ENCODE measurements around the gene MALAT1. TPM values are rescaled to one million over a fixed set of nuclear protein-coding genes. Genes with fewer than 3 reads are reported as not detected.

The MALAT1 gene
- total and polyA plus RNA-seq, 2 experiments from 2014 or later, result 2,206 to 6,020 TPM

- TF ChIP-seq REST (IDR thresholded peaks at IDR 0.05; ENCODE audit: unreplicated experiment) (no peak), CREB1 (CRISPR knock-in tag; IDR thresholded peaks at IDR 0.05; ENCODE audit: low read depth) (no peak), ETS1 (IDR thresholded peaks at IDR 0.05) (no peak), EZH2phosphoT487 (IDR thresholded peaks at IDR 0.05; ENCODE audit: unreplicated experiment) (no peak), ZNF114 (CRISPR knock-in tag; IDR thresholded peaks at IDR 0.05) (no peak), EZH2 (IDR thresholded peaks at IDR 0.05; ENCODE audit: low read depth, unreplicated experiment) (no peak)
Measured at GRCh38 chr11:65489706-65490320, 9.0 kb upstream of the MALAT1 start (continued).

- H3K4me1 ChIP-seq (ENCODE audit: insufficient read depth), result peaks cover 71% of the 10 kb centered on the region
- H2AFZ ChIP-seq, result no peak overlapping the region
- 0 out of 2 replicates have a peak overlapping the region, but pooled peaks have one; percentile 54 for H3K4me2 ChIP-seq
Measured at GRCh38 chr11:65491163-65491465, 7.7 kb upstream of the MALAT1 start.

More at GRCh38 chr11:65491163-65491465, 7.7 kb upstream of the MALAT1 start:
- no peaks in the 10 kb centered on the region for H4K20me1 ChIP-seq (replicated peaks; ENCODE audit: insufficient read depth)
- TF ChIP-seq POLR2AphosphoS5 (IDR thresholded peaks at IDR 0.05; ENCODE audit: low read depth), result no peak
- no peak for TF ChIP-seq EZH2 (IDR thresholded peaks at IDR 0.05; ENCODE audit: low read depth, unreplicated experiment)
- TF ChIP-seq STAT1 (IDR thresholded peaks at IDR 0.05; ENCODE audit: unreplicated experiment), result no peak
- no peak for TF ChIP-seq NANOG (IDR thresholded peaks at IDR 0.05; ENCODE audit: borderline replicate concordance)
- no peak for TF ChIP-seq ZNF331 (CRISPR knock-in tag; IDR thresholded peaks at IDR 0.05; ENCODE audit: low read depth)
- no peak for TF ChIP-seq REST (IDR thresholded peaks at IDR 0.05; ENCODE audit: unreplicated experiment)
- no peak for TF ChIP-seq CTCF (conservative IDR thresholded peaks at IDR 0.05; ENCODE audit: low read depth in 2 of 2)
- Mint-ChIP-seq H3K4me1 (peaks cover 80% of the 10 kb centered on the region), H3K4me3 (no peak overlapping the region; the same call in 2 of the 3 replicates), H3K9me3 (no peaks in the 10 kb centered on the region; the same call in 2 of the 3 replicates), H3K36me3 (ENCODE audit: low read depth) (no peaks in the 10 kb centered on the region), H3K27me3 (ENCODE audit: insufficient read depth, low read depth, poor library complexity) (peaks cover 30% of the 10 kb centered on the region), H3K27ac (no peak overlapping the region)
- peaks cover 19% of the 10 kb centered on the region for H3F3A ChIP-seq (replicated peaks; ENCODE audit: low read depth)
- no peak overlapping the region; the same call in 1 of the 2 replicates for H3K27ac ChIP-seq (ENCODE audit: low read depth)
- H3K36me3 ChIP-seq (ENCODE audit: insufficient read depth), result no peaks in the 10 kb centered on the region
- H3K79me2 ChIP-seq (replicated peaks; ENCODE audit: insufficient read depth), result no peaks in the 10 kb centered on the region
- no peaks in the 10 kb centered on the region for H3K27me3 ChIP-seq (ENCODE audit: insufficient read depth)
- no peak for DNase-seq (ENCODE audit: low spot score)
- ATAC-seq, result no peak
- H3K4me3 ChIP-seq, result no peak overlapping the region
- H3K9me2 ChIP-seq (ENCODE audit: insufficient read depth), result no peaks in the 10 kb centered on the region

Measured in GM23338 (cell line).